Astrocyte (in vitro differentiated cells and primary cell): ENCODE results near the gene SYAP1. TPM values are rescaled to one million over a fixed set of nuclear protein-coding genes. Genes with fewer than 3 reads are reported as not detected.
"Not testable (repeated sequence)": the region's sequence is repeated elsewhere in the genome, so short reads cannot be mapped to it uniquely, and the experiment has no call there.

Experiments
- DNase-seq: peaks from one replicate; pipeline ENCODE4 v3.0.0-alpha.2; 2010; ENCODE audit warnings: low read depth
- FAIRE-seq: peaks from 2 replicates; lab custom pipeline; 2011; peaks lifted over from hg19 to GRCh38; lab: Jason Lieb, UNC
- H2AFZ ChIP-seq: 2 replicates; pipeline ENCODE4 v1.6.0; 2012; ENCODE audit warnings: low read depth, low read length, inconsistent platforms
- H3K27ac ChIP-seq: 2 replicates; pipeline ENCODE4 v1.5.1; 2011; ENCODE audit warnings: low read depth, low read length, inconsistent platforms
- H3K27me3 ChIP-seq: 2 replicates; pipeline ENCODE4 v1.6.0; 2011; ENCODE audit warnings: low read length, inconsistent platforms; ENCODE audit not compliant: insufficient read depth
- H3K36me3 ChIP-seq: 2 replicates; pipeline ENCODE4 v1.5.1; 2011; ENCODE audit warnings: low read length, inconsistent platforms; ENCODE audit not compliant: insufficient read depth
- H3K4me1 ChIP-seq: 2 replicates; pipeline ENCODE4 v1.5.1; 2011; ENCODE audit warnings: low read length, inconsistent platforms; ENCODE audit not compliant: insufficient read depth
- H3K4me2 ChIP-seq: 2 replicates; pipeline ENCODE4 v1.6.0; 2012; ENCODE audit warnings: low read length, inconsistent platforms
- H3K4me3 ChIP-seq: 2 replicates; pipeline ENCODE4 v1.5.1; 2011; ENCODE audit warnings: low read depth, mild to moderate bottlenecking, low read length, inconsistent platforms; ENCODE audit not compliant: insufficient read depth
- H3K79me2 ChIP-seq: 2 replicates; pipeline ENCODE4 v1.6.0; 2012; ENCODE audit warnings: mild to moderate bottlenecking, low read length, inconsistent platforms; ENCODE audit not compliant: insufficient read depth
- H3K9ac ChIP-seq: 2 replicates; pipeline ENCODE4 v1.6.0; 2012; ENCODE audit warnings: mild to moderate bottlenecking, low read length, inconsistent platforms
- H3K9me3 ChIP-seq: 2 replicates; pipeline ENCODE4 v1.5.1; 2012; ENCODE audit warnings: low read depth, mild to moderate bottlenecking, low read length, inconsistent platforms; ENCODE audit not compliant: insufficient read depth
- H4K20me1 ChIP-seq: 2 replicates; pipeline ENCODE4 v1.6.0; 2012; ENCODE audit warnings: low read length, inconsistent platforms; ENCODE audit not compliant: insufficient read depth
- H3K27ac Mint-ChIP-seq: one replicate; pipeline ENCODE4 v1.8.0; 2021; ENCODE audit warnings: mild to moderate bottlenecking, mixed read lengths; ENCODE audit not compliant: unreplicated experiment
- H3K27me3 Mint-ChIP-seq: one replicate; pipeline ENCODE4 v1.8.0; 2021; ENCODE audit warnings: low read depth, mixed read lengths; ENCODE audit not compliant: unreplicated experiment
- H3K36me3 Mint-ChIP-seq: one replicate; pipeline ENCODE4 v1.8.0; 2021; ENCODE audit warnings: low read depth, mixed read lengths; ENCODE audit not compliant: unreplicated experiment
- H3K4me1 Mint-ChIP-seq: one replicate; pipeline ENCODE4 v1.8.0; 2021; ENCODE audit warnings: low read depth, mixed read lengths; ENCODE audit not compliant: unreplicated experiment
- H3K4me3 Mint-ChIP-seq: one replicate; pipeline ENCODE4 v1.8.0; 2021; ENCODE audit warnings: mild to moderate bottlenecking, moderate library complexity, mixed read lengths; ENCODE audit not compliant: unreplicated experiment
- H3K9me3 Mint-ChIP-seq: one replicate; pipeline ENCODE4 v1.8.0; 2021; ENCODE audit warnings: mild to moderate bottlenecking, mixed read lengths; ENCODE audit not compliant: unreplicated experiment
- CTCF ChIP-seq: IDR thresholded peaks from 2 replicates; pipeline ENCODE4 v1.5.1; 2011; ENCODE audit warnings: low read depth, mild to moderate bottlenecking, inconsistent platforms, low read length, moderate library complexity; ENCODE audit not compliant: insufficient read depth
- EZH2 ChIP-seq: IDR thresholded peaks from 2 replicates; pipeline ENCODE4 v1.6.1; 2012; ENCODE audit warnings: mild to moderate bottlenecking, low read length, inconsistent platforms; ENCODE audit not compliant: insufficient read depth
- total RNA-seq: library from RNA; stranded (reverse); gene quantifications from 2 replicates; pipeline ENCODE4 v1.2.1, GENCODE V29; 2021

The SYAP1 gene
- total RNA-seq, 1 donor from 2014 or later: 35.5 TPM

GRCh38 chrX:16750136-16750535 is 30.7 kb downstream of the SYAP1 start:
- no peaks in the 10 kb centered on the region for H3K27me3 Mint-ChIP-seq
- Histone ChIP-seq H3K9me3 (no peaks in the 10 kb centered on the region), H3K36me3 (peaks cover 16% of the 10 kb centered on the region), H2AFZ (no peak overlapping the region), H3K4me3 (no peak overlapping the region), H4K20me1 (no peaks in the 10 kb centered on the region), H3K9ac (no peak overlapping the region), H3K27ac (no peak overlapping the region), H3K27me3 (no peaks in the 10 kb centered on the region), H3K79me2 (no peaks in the 10 kb centered on the region), H3K4me1 (no peaks in the 10 kb centered on the region), H3K4me2 (no peak overlapping the region)
- no peak for DNase-seq
- no peaks in the 10 kb centered on the region for H3K4me1 Mint-ChIP-seq
- H3K9me3 Mint-ChIP-seq: no peaks in the 10 kb centered on the region
- H3K27ac Mint-ChIP-seq: no peak overlapping the region
- no peak overlapping the region for H3K4me3 Mint-ChIP-seq
- TF ChIP-seq EZH2 (no peak), CTCF (no peak)
- no peaks in the 10 kb centered on the region for H3K36me3 Mint-ChIP-seq
- peak; percentile 91 for FAIRE-seq

GRCh38 chrX:16754019-16754418 is 34.6 kb downstream of the SYAP1 start:
- TF ChIP-seq CTCF (no peak), EZH2 (no peak)
- no peaks in the 10 kb centered on the region for H4K20me1 ChIP-seq
- no peaks in the 10 kb centered on the region for H3K79me2 ChIP-seq
- no peaks in the 10 kb centered on the region for H3K9me3 ChIP-seq
- DNase-seq (no peak), FAIRE-seq (no peak)
- no peaks in the 10 kb centered on the region for H3K36me3 Mint-ChIP-seq
- no peak overlapping the region for H3K27ac Mint-ChIP-seq
- no peaks in the 10 kb centered on the region for H3K27me3 Mint-ChIP-seq
- peaks cover 11% of the 10 kb centered on the region for H3K36me3 ChIP-seq
- H3K4me3 ChIP-seq: no peak overlapping the region
- no peak overlapping the region for H3K9ac ChIP-seq
- H3K27ac ChIP-seq: no peak overlapping the region
- H3K4me1 Mint-ChIP-seq: no peaks in the 10 kb centered on the region
- no peak overlapping the region for H2AFZ ChIP-seq
- no peak overlapping the region for H3K4me2 ChIP-seq
- no peak overlapping the region for H3K4me3 Mint-ChIP-seq
- H3K27me3 ChIP-seq: no peaks in the 10 kb centered on the region
- no peaks in the 10 kb centered on the region for H3K9me3 Mint-ChIP-seq
- no peaks in the 10 kb centered on the region for H3K4me1 ChIP-seq

GRCh38 chrX:16756724-16757123 is 37.3 kb downstream of the SYAP1 start:
- TF ChIP-seq EZH2 (no peak), CTCF (no peak)
- Mint-ChIP-seq H3K4me1 (no peaks in the 10 kb centered on the region), H3K4me3 (no peak overlapping the region), H3K27ac (no peak overlapping the region), H3K9me3 (no peaks in the 10 kb centered on the region), H3K27me3 (no peaks in the 10 kb centered on the region), H3K36me3 (no peaks in the 10 kb centered on the region)
- Histone ChIP-seq H3K4me3 (no peak overlapping the region), H3K9me3 (no peaks in the 10 kb centered on the region), H3K9ac (no peak overlapping the region), H3K4me2 (no peak overlapping the region), H4K20me1 (no peaks in the 10 kb centered on the region), H3K4me1 (no peaks in the 10 kb centered on the region), H3K27me3 (no peaks in the 10 kb centered on the region), H3K36me3 (peaks cover 13% of the 10 kb centered on the region), H2AFZ (no peak overlapping the region), H3K27ac (no peak overlapping the region), H3K79me2 (no peaks in the 10 kb centered on the region)
- peak; percentile 34 for FAIRE-seq
- no peak for DNase-seq

GRCh38 chrX:16761500-16761899 is 42.1 kb downstream of the SYAP1 start:
- not testable (repeated sequence) for FAIRE-seq

More at GRCh38 chrX:16761500-16761899, 42.1 kb downstream of the SYAP1 start:
- not testable (repeated sequence) for H3K79me2 ChIP-seq, H3K9ac ChIP-seq, H3K27me3 ChIP-seq, H3K4me1 ChIP-seq, DNase-seq, H3K27ac Mint-ChIP-seq, H3K9me3 ChIP-seq, H3K36me3 Mint-ChIP-seq, H3K4me2 ChIP-seq, H2AFZ ChIP-seq, H3K4me3 ChIP-seq, H3K9me3 Mint-ChIP-seq, H3K4me1 Mint-ChIP-seq, H4K20me1 ChIP-seq, H3K4me3 Mint-ChIP-seq, H3K27ac ChIP-seq, H3K27me3 Mint-ChIP-seq, H3K36me3 ChIP-seq
